Suprapubic skin (tissue), 4 donors: ENCODE measurements around the gene GDPD5.

ENCODE experiments used
- CTCF ChIP-seq, 2 donors: fragments of 200-600 bp in 1 of 2; fragments of 450-650 bp in 1 of 2; sonication (generic) in 1 of 2; IDR thresholded peaks; one replicate each; pipeline ENCODE4 v1.5.1; 2016 to 2019; ENCODE audit warnings: antibody characterized with exemption in 2 of 2, mild to moderate bottlenecking in 1 of 2, moderate library complexity in 1 of 2
- EP300 ChIP-seq: sonication (generic); formaldehyde crosslinking; IDR thresholded peaks from one replicate; pipeline ENCODE4 v1.6.1; 2017; ENCODE audit warnings: antibody characterized with exemption
- POLR2A ChIP-seq, 2 donors: fragments of 450-650 bp; IDR thresholded peaks; one replicate each; pipeline ENCODE4 v1.6.1; 2017; ENCODE audit warnings: antibody characterized with exemption in 2 of 2, mild to moderate bottlenecking in 2 of 2, moderate library complexity in 2 of 2
- POLR2AphosphoS5 ChIP-seq, 3 donors: sonication (generic); formaldehyde crosslinking; IDR thresholded peaks; one replicate each; pipeline ENCODE4 v1.6.1; 2017; ENCODE audit warnings: antibody characterized with exemption in 3 of 3

- TF ChIP-seq POLR2AphosphoS5 (IDR thresholded peaks at IDR 0.05): no peak
- no peak for TF ChIP-seq CTCF (IDR thresholded peaks at IDR 0.05)
- no peak for TF ChIP-seq EP300
- TF ChIP-seq POLR2A (IDR thresholded peaks at IDR 0.05): no peak
These were observed 2.6 kb downstream of the GDPD5 start for GRCh38 chr11:75523189-75523588.
